IPS DF 6.9 (cell line): ENCODE measurements around the gene IGF2R.

Experiments
- DNase-seq: peaks from one replicate; pipeline ENCODE4 v3.0.0-alpha.2; 2013; ENCODE audit warnings: low read depth, low spot score
- H3K27ac ChIP-seq: one replicate; pipeline ENCODE4 v1.5.1; 2013; ENCODE audit warnings: low read length, control low read depth
- H3K27me3 ChIP-seq: 2 replicates; pipeline ENCODE4 v1.6.1; 2013; ENCODE audit warnings: mild to moderate bottlenecking, low read length; ENCODE audit not compliant: control insufficient read depth, insufficient read depth
- H3K36me3 ChIP-seq: 2 replicates; pipeline ENCODE4 v1.6.1; 2013; ENCODE audit warnings: low read length; ENCODE audit not compliant: control insufficient read depth, insufficient read depth
- H3K4me1 ChIP-seq: 2 replicates; pipeline ENCODE4 v1.6.1; 2013; ENCODE audit warnings: low read length; ENCODE audit not compliant: control insufficient read depth, insufficient read depth
- H3K4me3 ChIP-seq: 2 replicates; pipeline ENCODE4 v1.5.1; 2013; ENCODE audit warnings: mild to moderate bottlenecking, low read length
- H3K9me3 ChIP-seq: 2 replicates; pipeline ENCODE4 v1.6.1; 2013; ENCODE audit warnings: low read length, inconsistent platforms; ENCODE audit not compliant: control insufficient read depth, insufficient read depth
- WGBS: extraction: QIAGEN DNeasy Blood & Tissue Kit; methylation state at CpG from one replicate; pipeline ENCODE4 v1.1.7; 2013; ENCODE audit warnings: mixed read lengths, missing lambda C conversion rate; ENCODE audit not compliant: insufficient read length, insufficient coverage; 5-methylcytosine and 5-hydroxymethylcytosine counted together

The IGF2R gene

GRCh38 chr6:159977255-159977903 lies 8.5 kb downstream of the IGF2R start:
- H3K4me1 ChIP-seq = peaks cover 20% of the 10 kb centered on the region
- no peak overlapping the region for H3K27ac ChIP-seq
- no peaks in the 10 kb centered on the region for H3K9me3 ChIP-seq
- H3K36me3 ChIP-seq = no peaks in the 10 kb centered on the region
- WGBS = no CpG with 5 or more reads among the region's 14 CpGs
- H3K27me3 ChIP-seq = no peaks in the 10 kb centered on the region
- no peak for DNase-seq
- H3K4me3 ChIP-seq = no peak overlapping the region

- Histone ChIP-seq H3K4me1 (peaks cover 20% of the 10 kb centered on the region), H3K27me3 (no peaks in the 10 kb centered on the region), H3K36me3 (no peaks in the 10 kb centered on the region), H3K4me3 (no peak overlapping the region), H3K9me3 (no peaks in the 10 kb centered on the region), H3K27ac (no peak overlapping the region)
- WGBS = no CpG with 5 or more reads among the region's 8 CpGs
- no peak for DNase-seq
These were observed 9.0 kb downstream of the IGF2R start for GRCh38 chr6:159977904-159978268.

DNA sequence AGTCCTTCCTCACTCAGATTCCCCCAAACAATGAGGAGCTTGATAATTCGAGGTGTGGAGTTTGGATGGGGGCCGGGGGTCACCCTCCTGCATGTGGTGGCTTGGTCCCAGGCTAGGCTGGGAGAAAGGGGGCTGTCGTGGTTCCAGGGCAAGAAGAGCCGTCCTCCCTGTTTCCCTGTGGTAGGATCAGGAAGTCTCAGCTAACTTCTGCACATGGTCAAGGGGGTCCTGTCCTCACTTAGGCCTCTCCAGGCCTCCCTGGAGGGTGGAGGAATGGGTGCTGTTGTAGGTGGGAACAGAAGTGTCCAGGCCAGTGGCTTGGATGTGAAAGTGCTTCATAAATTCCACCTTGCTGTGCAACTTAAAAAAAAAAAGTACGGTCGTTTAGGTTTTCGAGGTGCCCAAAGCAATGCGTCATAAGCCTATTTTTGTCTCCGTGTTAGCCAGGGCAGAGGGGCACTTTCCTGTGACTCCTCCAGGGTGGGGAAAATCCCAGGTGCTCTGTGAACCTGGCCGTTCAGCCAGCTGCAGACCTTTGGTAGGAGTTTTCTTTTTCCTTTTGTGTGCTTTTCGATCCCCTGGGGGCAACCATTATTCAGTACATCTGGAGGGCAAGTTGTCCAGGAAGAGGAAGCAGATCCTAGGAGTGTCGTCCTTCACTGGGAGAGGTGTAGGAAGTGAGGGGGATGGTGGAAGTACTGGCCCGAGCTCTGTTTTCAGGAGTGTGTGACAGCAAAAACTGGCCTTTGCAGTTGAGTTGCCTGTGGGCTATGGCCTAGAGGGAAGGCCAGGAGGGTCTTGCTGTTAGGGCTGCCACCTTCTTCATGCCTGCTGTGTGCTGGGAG lies 9.6 kb downstream of the IGF2R start:
- WGBS = no CpG with 5 or more reads among the region's 13 CpGs
- no peak overlapping the region for H3K27ac ChIP-seq

DNA sequence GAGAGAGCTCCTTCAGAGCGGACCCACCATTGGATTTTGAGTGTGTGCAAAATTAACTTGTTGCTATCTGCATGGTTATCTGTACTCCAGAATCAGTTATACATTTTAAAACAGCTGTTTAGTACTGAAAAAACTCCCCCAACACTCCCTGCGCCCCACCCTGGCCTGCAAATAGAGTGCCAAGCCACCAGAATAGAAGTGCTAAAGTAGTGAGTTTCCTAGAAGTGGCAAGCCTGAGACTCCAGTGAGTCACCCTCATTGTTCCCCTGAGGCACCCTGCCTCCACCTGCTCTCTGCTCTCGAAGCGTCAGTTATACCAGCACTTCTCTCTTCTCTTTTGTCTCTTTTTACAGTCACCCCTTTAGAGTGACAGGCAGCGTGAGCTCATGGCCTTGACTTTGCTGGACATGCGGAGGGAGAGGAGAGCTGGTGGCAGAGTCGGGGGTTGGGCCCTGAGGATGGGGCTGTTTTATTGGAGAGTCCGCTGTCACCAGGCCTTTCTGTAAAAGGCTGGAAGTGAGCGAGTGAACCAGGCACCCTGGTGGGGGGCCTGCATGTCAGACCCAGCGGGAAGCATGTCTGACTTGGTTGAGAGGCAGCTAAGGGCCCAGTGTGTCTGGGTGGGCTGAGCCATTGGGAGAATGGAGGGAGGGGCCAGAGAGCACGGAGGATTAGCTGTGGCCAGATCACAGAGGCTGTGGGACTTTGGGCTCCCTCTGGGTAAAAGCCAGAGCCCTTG lies 10.4 kb downstream of the IGF2R start:
- no peaks in the 10 kb centered on the region for H3K36me3 ChIP-seq
- no peak for DNase-seq
- H3K4me3 ChIP-seq = no peak overlapping the region
- H3K27me3 ChIP-seq = no peaks in the 10 kb centered on the region
- no peak overlapping the region for H3K27ac ChIP-seq
- no CpG with 5 or more reads among the region's 11 CpGs for WGBS
- no peaks in the 10 kb centered on the region; the same call in 1 of the 2 replicates for H3K9me3 ChIP-seq
- H3K4me1 ChIP-seq = peaks cover 18% of the 10 kb centered on the region

More for the DNA sequence above, 9.6 kb downstream of the IGF2R start:
- peaks cover 20% of the 10 kb centered on the region for H3K4me1 ChIP-seq
- DNase-seq = no peak
- H3K4me3 ChIP-seq = no peak overlapping the region
- H3K27me3 ChIP-seq = no peaks in the 10 kb centered on the region
- no peaks in the 10 kb centered on the region for H3K9me3 ChIP-seq
- H3K36me3 ChIP-seq = no peaks in the 10 kb centered on the region

GRCh38 chr6:159980474-159980873 lies 11.6 kb downstream of the IGF2R start:
- no peak overlapping the region for H3K27ac ChIP-seq
- no peak overlapping the region for H3K4me3 ChIP-seq
- no CpG with 5 or more reads among the region's 5 CpGs for WGBS
- no peak for DNase-seq
- no peaks in the 10 kb centered on the region for H3K27me3 ChIP-seq
- H3K4me1 ChIP-seq = peaks cover 20% of the 10 kb centered on the region
- no peaks in the 10 kb centered on the region for H3K36me3 ChIP-seq
- no peaks in the 10 kb centered on the region; the same call in 1 of the 2 replicates for H3K9me3 ChIP-seq

DNA sequence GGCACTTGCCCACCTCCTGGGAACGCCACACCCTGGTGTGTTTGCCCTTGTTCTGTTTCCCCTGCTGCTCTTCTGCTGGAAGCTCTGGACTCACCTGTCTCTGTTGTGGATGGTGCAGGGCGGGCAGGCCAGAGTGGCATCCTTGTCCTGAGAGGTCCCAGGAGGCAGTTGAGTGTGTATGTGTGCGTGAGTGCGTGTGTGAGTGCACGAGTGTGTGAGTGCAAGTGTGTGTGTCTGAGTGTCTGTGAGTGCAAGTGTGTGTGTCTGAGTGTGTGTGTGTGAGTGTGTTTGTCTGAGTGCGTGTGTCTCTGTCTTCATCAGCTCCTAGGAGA lies 12.2 kb downstream of the IGF2R start:
- Histone ChIP-seq H3K4me1 (peaks cover 20% of the 10 kb centered on the region), H3K27ac (no peak overlapping the region), H3K36me3 (no peaks in the 10 kb centered on the region), H3K9me3 (no peaks in the 10 kb centered on the region; the same call in 1 of the 2 replicates), H3K27me3 (no peaks in the 10 kb centered on the region), H3K4me3 (no peak overlapping the region)
- no CpG with 5 or more reads among the region's 6 CpGs for WGBS
- no peak for DNase-seq

GRCh38 chr6:159981403-159982245 lies 12.7 kb downstream of the IGF2R start:
- DNase-seq = no peak
- Histone ChIP-seq H3K27me3 (no peaks in the 10 kb centered on the region), H3K4me1 (peaks cover 20% of the 10 kb centered on the region), H3K27ac (no peak overlapping the region), H3K9me3 (no peaks in the 10 kb centered on the region; the same call in 1 of the 2 replicates), H3K36me3 (no peaks in the 10 kb centered on the region), H3K4me3 (no peak overlapping the region)
- no CpG with 5 or more reads among the region's 16 CpGs for WGBS

- no peak for DNase-seq
- H3K27me3 ChIP-seq = no peaks in the 10 kb centered on the region
- no peak overlapping the region for H3K27ac ChIP-seq
- no peaks in the 10 kb centered on the region; the same call in 1 of the 2 replicates for H3K9me3 ChIP-seq
- WGBS = no CpG with 5 or more reads among the region's 6 CpGs
- H3K4me3 ChIP-seq = no peak overlapping the region
- H3K4me1 ChIP-seq = peaks cover 17% of the 10 kb centered on the region
- no peaks in the 10 kb centered on the region for H3K36me3 ChIP-seq
These were observed 14.0 kb downstream of the IGF2R start for GRCh38 chr6:159982731-159983506.

GRCh38 chr6:159983641-159984080 lies 14.8 kb downstream of the IGF2R start:
- DNase-seq = no peak
- WGBS = no CpG with 5 or more reads among the region's 2 CpGs
- Histone ChIP-seq H3K4me3 (no peak overlapping the region), H3K27me3 (no peaks in the 10 kb centered on the region), H3K36me3 (no peaks in the 10 kb centered on the region), H3K27ac (no peak overlapping the region), H3K4me1 (peaks cover 13% of the 10 kb centered on the region), H3K9me3 (no peaks in the 10 kb centered on the region; the same call in 1 of the 2 replicates)
